Duodenal mucosa (tissue), 2 donors: ENCODE data around the gene ZCCHC8.

ENCODE experiments used
- H3K27ac ChIP-seq: one replicate; pipeline ENCODE4 v1.7.0; 2013; ENCODE audit warnings: low read depth, low read length
- H3K27me3 ChIP-seq, 2 donors: one replicate each; pipeline ENCODE4 v1.7.0; 2013; ENCODE audit warnings: low read length in 2 of 2, control low read depth in 1 of 2; ENCODE audit not compliant: insufficient read depth in 2 of 2, control insufficient read depth in 1 of 2
- H3K36me3 ChIP-seq, 2 donors: one replicate each; pipeline ENCODE4 v1.7.0; 2013; ENCODE audit warnings: low read length in 2 of 2, control low read depth in 1 of 2; ENCODE audit not compliant: insufficient read depth in 2 of 2, control insufficient read depth in 1 of 2
- H3K4me1 ChIP-seq, 2 donors: one replicate each; pipeline ENCODE4 v1.7.0; 2013; ENCODE audit warnings: low read length in 2 of 2, control low read depth in 1 of 2; ENCODE audit not compliant: insufficient read depth in 2 of 2, control insufficient read depth in 1 of 2
- H3K4me3 ChIP-seq, 2 donors: one replicate each; pipeline ENCODE4 v1.7.0; 2013; ENCODE audit warnings: low read length in 2 of 2, low read depth in 1 of 2
- H3K9ac ChIP-seq, 2 donors: one replicate each; pipeline ENCODE4 v1.7.0; 2013; ENCODE audit warnings: low read length in 2 of 2, low read depth in 1 of 2
- H3K9me3 ChIP-seq, 2 donors: one replicate each; pipeline ENCODE4 v1.7.0; 2013; ENCODE audit warnings: low read length in 2 of 2, control low read depth in 1 of 2; ENCODE audit not compliant: control insufficient read depth in 1 of 2

The ZCCHC8 gene

GRCh38 chr12:122526683-122527477, 26.1 kb upstream of the ZCCHC8 start, which contains the start of the genes KNTC1 and RSRC2:
Gene KNTC1, plus strand, starts transcription at chr12:122527249. Its CDS starts 2,815 bp downstream, at chr12:122530064.
Gene RSRC2, minus strand, starts transcription at chr12:122526936. Its CDS starts 83 bp downstream, at chr12:122526853.
- Histone ChIP-seq H3K4me1 (peaks cover 33 to 38% of the 10 kb centered on the region in 2 donors), H3K27me3 (no peaks in the 10 kb centered on the region), H3K36me3 (peaks cover 6 to 9% of the 10 kb centered on the region in 2 donors), H3K9me3 (no peaks in the 10 kb centered on the region), H3K9ac (peak within 1 kb of the TSS; percentile 96 to 100), H3K27ac (peak within 1 kb of the TSS; percentile 98), H3K4me3 (peak within 1 kb of the TSS; percentile 94 to 100)

GRCh38 chr12:122523846-122524718, 23.4 kb upstream of the ZCCHC8 start:
- peaks cover 33 to 40% of the 10 kb centered on the region in 2 donors for H3K4me1 ChIP-seq
- peak overlapping the region; percentile 49 to 74 for H3K4me3 ChIP-seq
- H3K9me3 ChIP-seq, result no peaks in the 10 kb centered on the region
- H3K36me3 ChIP-seq, result peaks cover 23 to 33% of the 10 kb centered on the region in 2 donors
- no peak overlapping the region for H3K27ac ChIP-seq
- H3K27me3 ChIP-seq, result no peaks in the 10 kb centered on the region
- peak overlapping the region; percentile 20 to 100 for H3K9ac ChIP-seq

GRCh38 chr12:122523280-122523679, 22.5 kb upstream of the ZCCHC8 start:
- H3K9ac ChIP-seq, result peak overlapping the region; percentile 2 to 4
- H3K4me1 ChIP-seq, result peaks cover 33 to 40% of the 10 kb centered on the region in 2 donors
- H3K36me3 ChIP-seq, result peaks cover 28 to 41% of the 10 kb centered on the region in 2 donors
- H3K9me3 ChIP-seq, result no peaks in the 10 kb centered on the region
- no peak overlapping the region for H3K27ac ChIP-seq
- H3K4me3 ChIP-seq, result peak overlapping the region; percentile 24 to 55
- H3K27me3 ChIP-seq, result no peaks in the 10 kb centered on the region

GRCh38 chr12:122520676-122521075, 19.9 kb upstream of the ZCCHC8 start:
- Histone ChIP-seq H3K4me3 (no peak overlapping the region), H3K9me3 (no peaks in the 10 kb centered on the region), H3K36me3 (peaks cover 50 to 66% of the 10 kb centered on the region in 2 donors)

GRCh38 chr12:122519418-122519817, 18.7 kb upstream of the ZCCHC8 start:
- H3K27me3 ChIP-seq, result no peaks in the 10 kb centered on the region
- H3K36me3 ChIP-seq, result peaks cover 58 to 79% of the 10 kb centered on the region in 2 donors

More at GRCh38 chr12:122520676-122521075, 19.9 kb upstream of the ZCCHC8 start:
- Histone ChIP-seq H3K9ac (no peak overlapping the region), H3K27ac (no peak overlapping the region), H3K4me1 (peaks cover 23 to 31% of the 10 kb centered on the region in 2 donors), H3K27me3 (no peaks in the 10 kb centered on the region)

GRCh38 chr12:122518908-122519307, 18.2 kb upstream of the ZCCHC8 start:
- H3K9ac ChIP-seq, result no peak overlapping the region
- peaks cover 56 to 83% of the 10 kb centered on the region in 2 donors for H3K36me3 ChIP-seq
- H3K27me3 ChIP-seq, result no peaks in the 10 kb centered on the region
- H3K9me3 ChIP-seq, result no peaks in the 10 kb centered on the region
- no peak overlapping the region for H3K4me3 ChIP-seq
- no peak overlapping the region for H3K27ac ChIP-seq
- H3K4me1 ChIP-seq, result peaks cover 14 to 22% of the 10 kb centered on the region in 2 donors

More at GRCh38 chr12:122519418-122519817, 18.7 kb upstream of the ZCCHC8 start:
- peaks cover 19 to 27% of the 10 kb centered on the region in 2 donors for H3K4me1 ChIP-seq
- no peak overlapping the region for H3K4me3 ChIP-seq
- no peak overlapping the region for H3K9ac ChIP-seq
- no peaks in the 10 kb centered on the region for H3K9me3 ChIP-seq
- H3K27ac ChIP-seq, result no peak overlapping the region

- no peak overlapping the region for H3K27ac ChIP-seq
- peaks cover 3 to 12% of the 10 kb centered on the region in 2 donors for H3K4me1 ChIP-seq
- H3K9ac ChIP-seq, result no peak overlapping the region
- H3K4me3 ChIP-seq, result no peak overlapping the region
- peaks cover 60 to 88% of the 10 kb centered on the region in 2 donors for H3K36me3 ChIP-seq
- H3K9me3 ChIP-seq, result no peaks in the 10 kb centered on the region
- H3K27me3 ChIP-seq, result no peaks in the 10 kb centered on the region
Measured at GRCh38 chr12:122517877-122518276, 17.1 kb upstream of the ZCCHC8 start.

GRCh38 chr12:122516544-122517361, 16.0 kb upstream of the ZCCHC8 start:
- no peaks in the 10 kb centered on the region for H3K27me3 ChIP-seq
- peaks cover 65 to 93% of the 10 kb centered on the region in 2 donors for H3K36me3 ChIP-seq
- no peak overlapping the region for H3K9ac ChIP-seq
- H3K4me3 ChIP-seq, result no peak overlapping the region
- H3K4me1 ChIP-seq, result peaks cover 0 to under 1% of the 10 kb centered on the region in 2 donors
- H3K27ac ChIP-seq, result no peak overlapping the region
- H3K9me3 ChIP-seq, result no peaks in the 10 kb centered on the region

GRCh38 chr12:122515275-122515674, 14.5 kb upstream of the ZCCHC8 start:
- H3K27ac ChIP-seq, result no peak overlapping the region
- H3K36me3 ChIP-seq, result peaks cover 64 to 93% of the 10 kb centered on the region in 2 donors
- no peak overlapping the region for H3K4me3 ChIP-seq
- H3K4me1 ChIP-seq, result no peaks in the 10 kb centered on the region
- H3K9me3 ChIP-seq, result no peaks in the 10 kb centered on the region
- H3K9ac ChIP-seq, result no peak overlapping the region
- no peaks in the 10 kb centered on the region for H3K27me3 ChIP-seq
